ENCODE measurements around the gene SPRR4. TPM values are rescaled to one million over a fixed set of nuclear protein-coding genes. Genes with fewer than 3 reads are reported as not detected.

Gene SPRR4
- polyA plus RNA-seq, 1 of the 3 experiments (the other 2 are of a cell fraction): not detected

DNA sequence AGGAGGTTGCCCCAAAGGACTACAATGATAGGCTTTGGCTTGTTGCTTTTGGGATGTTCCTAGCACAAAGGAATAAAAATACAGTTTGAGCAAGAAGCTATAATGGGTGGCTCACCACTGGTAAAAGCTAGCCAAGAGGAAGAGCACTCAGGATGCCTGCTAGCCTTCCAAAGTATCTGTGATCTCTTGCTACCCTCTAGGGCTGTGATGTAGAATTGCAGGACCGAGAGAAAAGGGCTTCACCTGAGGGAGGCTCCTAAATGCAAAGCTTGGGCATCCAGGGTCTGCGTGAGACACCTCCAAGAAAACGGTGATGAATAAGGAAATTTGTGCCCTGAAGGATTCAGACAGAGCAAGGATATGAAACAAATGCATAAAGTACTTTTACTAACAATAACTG is 44.4 kb upstream of the SPRR4 start (continued):
- TF ChIP-seq, protein P1, sequence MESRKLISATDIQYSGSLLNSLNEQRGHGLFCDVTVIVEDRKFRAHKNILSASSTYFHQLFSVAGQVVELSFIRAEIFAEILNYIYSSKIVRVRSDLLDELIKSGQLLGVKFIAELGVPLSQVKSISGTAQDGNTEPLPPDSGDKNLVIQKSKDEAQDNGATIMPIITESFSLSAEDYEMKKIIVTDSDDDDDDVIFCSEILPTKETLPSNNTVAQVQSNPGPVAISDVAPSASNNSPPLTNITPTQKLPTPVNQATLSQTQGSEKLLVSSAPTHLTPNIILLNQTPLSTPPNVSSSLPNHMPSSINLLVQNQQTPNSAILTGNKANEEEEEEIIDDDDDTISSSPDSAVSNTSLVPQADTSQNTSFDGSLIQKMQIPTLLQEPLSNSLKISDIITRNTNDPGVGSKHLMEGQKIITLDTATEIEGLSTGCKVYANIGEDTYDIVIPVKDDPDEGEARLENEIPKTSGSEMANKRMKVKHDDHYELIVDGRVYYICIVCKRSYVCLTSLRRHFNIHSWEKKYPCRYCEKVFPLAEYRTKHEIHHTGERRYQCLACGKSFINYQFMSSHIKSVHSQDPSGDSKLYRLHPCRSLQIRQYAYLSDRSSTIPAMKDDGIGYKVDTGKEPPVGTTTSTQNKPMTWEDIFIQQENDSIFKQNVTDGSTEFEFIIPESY (IDR thresholded peaks at IDR 0.05; ENCODE audit: borderline replicate concordance, low read depth): no peak
- TF ChIP-seq FOSL2 (IDR thresholded peaks at IDR 0.05; ENCODE audit: borderline replicate concordance, low read depth) (no peak), SMC3 (IDR thresholded peaks at IDR 0.05; ENCODE audit: low read depth, low read length) (peak; percentile 74), POLR2AphosphoS5 (IDR thresholded peaks at IDR 0.05; ENCODE audit: low read depth, low read length) (no peak), MEF2A (IDR thresholded peaks at IDR 0.05; ENCODE audit: borderline replicate concordance, low read depth) (no peak), NRF1 (IDR thresholded peaks at IDR 0.05; ENCODE audit: low read depth, low read length) (no peak), RAD21 (IDR thresholded peaks at IDR 0.05; ENCODE audit: low read length) (peak; percentile 70), EP300 (IDR thresholded peaks at IDR 0.05; ENCODE audit: borderline replicate concordance in 1 of 2, low read depth in 1 of 2, low read length in 1 of 2) (no peak), TEAD4 (IDR thresholded peaks at IDR 0.05; ENCODE audit: borderline replicate concordance, insufficient read depth) (no peak), GATA2 (CRISPR knock-in tag; IDR thresholded peaks at IDR 0.05) (no peak), RCOR1 (IDR thresholded peaks at IDR 0.05; ENCODE audit: low read length) (no peak), MXI1 (IDR thresholded peaks at IDR 0.05; ENCODE audit: low read depth, low read length) (no peak)
- TF ChIP-seq, protein P2, sequence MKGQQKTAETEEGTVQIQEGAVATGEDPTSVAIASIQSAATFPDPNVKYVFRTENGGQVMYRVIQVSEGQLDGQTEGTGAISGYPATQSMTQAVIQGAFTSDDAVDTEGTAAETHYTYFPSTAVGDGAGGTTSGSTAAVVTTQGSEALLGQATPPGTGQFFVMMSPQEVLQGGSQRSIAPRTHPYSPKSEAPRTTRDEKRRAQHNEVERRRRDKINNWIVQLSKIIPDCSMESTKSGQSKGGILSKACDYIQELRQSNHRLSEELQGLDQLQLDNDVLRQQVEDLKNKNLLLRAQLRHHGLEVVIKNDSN (IDR thresholded peaks at IDR 0.05; ENCODE audit: borderline replicate concordance, low read depth): no peak
- TF ChIP-seq, protein P3, sequence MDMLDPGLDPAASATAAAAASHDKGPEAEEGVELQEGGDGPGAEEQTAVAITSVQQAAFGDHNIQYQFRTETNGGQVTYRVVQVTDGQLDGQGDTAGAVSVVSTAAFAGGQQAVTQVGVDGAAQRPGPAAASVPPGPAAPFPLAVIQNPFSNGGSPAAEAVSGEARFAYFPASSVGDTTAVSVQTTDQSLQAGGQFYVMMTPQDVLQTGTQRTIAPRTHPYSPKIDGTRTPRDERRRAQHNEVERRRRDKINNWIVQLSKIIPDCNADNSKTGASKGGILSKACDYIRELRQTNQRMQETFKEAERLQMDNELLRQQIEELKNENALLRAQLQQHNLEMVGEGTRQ (IDR thresholded peaks at IDR 0.05; ENCODE audit: borderline replicate concordance, low read depth, low read length): no peak
- TF ChIP-seq, protein P4, sequence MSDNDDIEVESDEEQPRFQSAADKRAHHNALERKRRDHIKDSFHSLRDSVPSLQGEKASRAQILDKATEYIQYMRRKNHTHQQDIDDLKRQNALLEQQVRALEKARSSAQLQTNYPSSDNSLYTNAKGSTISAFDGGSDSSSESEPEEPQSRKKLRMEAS (IDR thresholded peaks at IDR 0.05; ENCODE audit: low read depth): no peak

DNA sequence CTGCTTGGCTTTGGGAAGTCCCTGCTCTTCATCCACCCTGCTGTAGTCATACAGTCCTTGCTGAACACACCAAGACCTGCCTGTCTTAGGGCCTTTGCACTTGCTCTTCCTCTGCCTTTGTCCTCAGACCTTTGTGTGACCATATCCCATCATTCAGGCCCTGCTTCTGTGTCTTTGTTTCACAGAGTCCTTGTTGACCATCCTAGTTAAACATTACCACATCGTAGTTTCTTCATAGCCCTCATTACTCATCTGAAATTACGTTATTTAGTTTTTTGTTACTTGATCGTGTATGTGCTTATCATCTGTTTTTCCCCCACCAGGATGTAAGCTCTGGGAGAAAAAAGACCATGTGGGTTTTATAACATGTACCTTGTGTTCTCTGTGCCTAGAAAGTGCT is 41.8 kb upstream of the SPRR4 start:
- under 1% methylated on average over 3 of the region's 3 CpGs for WGBS (ENCODE audit: low lambda C conversion rate)
- no peaks in the 10 kb centered on the region for H3K9me3 ChIP-seq
- ChIA-PET CTCF (no interaction called here), POLR2A (no interaction called here)
- no peaks in the 10 kb centered on the region for H3K9me2 ChIP-seq
- no peak overlapping the region for H3K4me2 ChIP-seq
- no peaks in the 10 kb centered on the region for H3K4me1 ChIP-seq (ENCODE audit: control insufficient read depth in 1 of 2, insufficient read depth in 2 of 2, low read depth in 1 of 2, low read length in 1 of 2)
- H3K9ac ChIP-seq: no peak overlapping the region
- no peaks in the 10 kb centered on the region for H3K27me3 ChIP-seq (ENCODE audit: insufficient read depth)
- H4K20me1 ChIP-seq (ENCODE audit: insufficient read depth): no peaks in the 10 kb centered on the region
- H3K36me3 ChIP-seq (replicated peaks in 1 of 2; ENCODE audit: control insufficient read depth in 1 of 2, insufficient read depth in 2 of 2, low read length in 1 of 2): no peaks in the 10 kb centered on the region
- no peak for DNase-seq
- no peaks in the 10 kb centered on the region for H3K79me2 ChIP-seq (ENCODE audit: insufficient read depth)
- no peak overlapping the region for H2AFZ ChIP-seq (ENCODE audit: low read depth)
- no peak overlapping the region for H3K4me3 ChIP-seq (ENCODE audit: low read depth in 2 of 2, low read length in 1 of 2)
- no peaks in the 10 kb centered on the region for H3F3A ChIP-seq (replicated peaks; ENCODE audit: insufficient read depth)
- H3K27ac ChIP-seq (ENCODE audit: low read depth in 2 of 2, low read length in 1 of 2): no peak overlapping the region
- TF ChIP-seq RCOR1 (IDR thresholded peaks at IDR 0.05; ENCODE audit: low read length): no peak
- no peak for TF ChIP-seq FOXJ3 (CRISPR knock-in tag; IDR thresholded peaks at IDR 0.05)
- TF ChIP-seq EP300 (IDR thresholded peaks at IDR 0.05; ENCODE audit: borderline replicate concordance in 1 of 2, low read depth in 1 of 2, low read length in 1 of 2): no peak
- no peak for TF ChIP-seq NFIC (IDR thresholded peaks at IDR 0.05; ENCODE audit: borderline replicate concordance)
- TF ChIP-seq EZH2phosphoT487 (IDR thresholded peaks at IDR 0.05; ENCODE audit: borderline replicate concordance, low read depth): no peak
- no peak for TF ChIP-seq POLR2AphosphoS5 (IDR thresholded peaks at IDR 0.05; ENCODE audit: low read depth, low read length)
- TF ChIP-seq, protein P4 (IDR thresholded peaks at IDR 0.05; ENCODE audit: low read depth): no peak
- TF ChIP-seq, protein P3 (IDR thresholded peaks at IDR 0.05; ENCODE audit: borderline replicate concordance, low read depth, low read length): no peak
- TF ChIP-seq, protein P2 (IDR thresholded peaks at IDR 0.05; ENCODE audit: borderline replicate concordance, low read depth): no peak
- TF ChIP-seq, protein P5, sequence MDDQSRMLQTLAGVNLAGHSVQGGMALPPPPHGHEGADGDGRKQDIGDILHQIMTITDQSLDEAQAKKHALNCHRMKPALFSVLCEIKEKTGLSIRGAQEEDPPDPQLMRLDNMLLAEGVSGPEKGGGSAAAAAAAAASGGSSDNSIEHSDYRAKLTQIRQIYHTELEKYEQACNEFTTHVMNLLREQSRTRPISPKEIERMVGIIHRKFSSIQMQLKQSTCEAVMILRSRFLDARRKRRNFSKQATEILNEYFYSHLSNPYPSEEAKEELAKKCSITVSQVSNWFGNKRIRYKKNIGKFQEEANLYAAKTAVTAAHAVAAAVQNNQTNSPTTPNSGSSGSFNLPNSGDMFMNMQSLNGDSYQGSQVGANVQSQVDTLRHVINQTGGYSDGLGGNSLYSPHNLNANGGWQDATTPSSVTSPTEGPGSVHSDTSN (IDR thresholded peaks at IDR 0.05): no peak
- no peak for TF ChIP-seq RFX5 (IDR thresholded peaks at IDR 0.05; ENCODE audit: low read length)
- TF ChIP-seq RAD21 (IDR thresholded peaks at IDR 0.05; ENCODE audit: low read length): no peak
- no peak for TF ChIP-seq FOXM1 (IDR thresholded peaks at IDR 0.05; ENCODE audit: low read depth)
- TF ChIP-seq MXI1 (IDR thresholded peaks at IDR 0.05; ENCODE audit: low read depth, low read length): no peak
- TF ChIP-seq ELF1 (IDR thresholded peaks at IDR 0.05): no peak

All from SK-N-SH (cell line).